GM06990 (cell line): ENCODE results near the gene NAALADL2.
"Not testable (repeated sequence)": the region's sequence is repeated elsewhere in the genome, so short reads cannot be mapped to it uniquely, and the experiment has no call there.

Source experiments
- DNase-seq: peaks from one replicate; pipeline ENCODE4 v3.0.0-alpha.2; 2011; ENCODE audit not compliant: insufficient read length; ENCODE audit errors: extremely low read depth
- H3K27me3 ChIP-seq: replicated peaks from 2 replicates; pipeline ENCODE4 v1.6.0; 2011; ENCODE audit warnings: low read length; ENCODE audit not compliant: control insufficient read depth, insufficient read depth
- H3K36me3 ChIP-seq: 2 replicates; pipeline ENCODE4 v1.5.1; 2011; ENCODE audit warnings: low read length; ENCODE audit not compliant: control insufficient read depth, insufficient read depth
- H3K4me3 ChIP-seq: replicated peaks from 2 replicates; pipeline ENCODE4 v1.5.1; 2011; ENCODE audit warnings: low read depth, mild to moderate bottlenecking, control low read depth, low read length
- TF ChIP-seq, protein P1 (sequence below): IDR thresholded peaks from 2 replicates; pipeline ENCODE4 v1.5.1; 2011; ENCODE audit warnings: low read length, control low read depth, mild to moderate bottlenecking, inconsistent platforms; ENCODE audit not compliant: insufficient read depth, poor library complexity, severe bottlenecking

Gene NAALADL2

DNA sequence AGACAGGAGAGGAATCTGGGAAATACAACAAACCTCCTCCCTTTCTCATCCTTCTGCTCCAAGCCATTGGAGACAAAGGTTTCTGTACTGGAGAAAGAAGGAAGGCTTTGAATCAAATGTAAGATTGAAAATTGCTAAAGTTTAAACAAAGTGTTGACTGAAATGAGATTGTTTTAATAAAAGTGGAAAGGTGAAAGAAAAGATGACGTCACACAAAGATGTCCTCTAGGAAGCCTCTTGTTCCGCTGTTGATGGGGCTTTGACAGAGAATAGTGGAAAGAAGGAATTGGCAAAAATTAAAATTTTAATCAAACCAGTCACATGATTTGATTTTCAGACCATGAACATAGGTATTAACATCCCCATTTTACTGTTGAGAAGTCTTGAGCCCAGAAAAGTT, 967.6 kb downstream of the NAALADL2 start:
- no peak for DNase-seq
- no peaks in the 10 kb centered on the region for H3K27me3 ChIP-seq
- H3K36me3 ChIP-seq: no peaks in the 10 kb centered on the region
- no peak overlapping the region for H3K4me3 ChIP-seq
- TF ChIP-seq, protein P1, sequence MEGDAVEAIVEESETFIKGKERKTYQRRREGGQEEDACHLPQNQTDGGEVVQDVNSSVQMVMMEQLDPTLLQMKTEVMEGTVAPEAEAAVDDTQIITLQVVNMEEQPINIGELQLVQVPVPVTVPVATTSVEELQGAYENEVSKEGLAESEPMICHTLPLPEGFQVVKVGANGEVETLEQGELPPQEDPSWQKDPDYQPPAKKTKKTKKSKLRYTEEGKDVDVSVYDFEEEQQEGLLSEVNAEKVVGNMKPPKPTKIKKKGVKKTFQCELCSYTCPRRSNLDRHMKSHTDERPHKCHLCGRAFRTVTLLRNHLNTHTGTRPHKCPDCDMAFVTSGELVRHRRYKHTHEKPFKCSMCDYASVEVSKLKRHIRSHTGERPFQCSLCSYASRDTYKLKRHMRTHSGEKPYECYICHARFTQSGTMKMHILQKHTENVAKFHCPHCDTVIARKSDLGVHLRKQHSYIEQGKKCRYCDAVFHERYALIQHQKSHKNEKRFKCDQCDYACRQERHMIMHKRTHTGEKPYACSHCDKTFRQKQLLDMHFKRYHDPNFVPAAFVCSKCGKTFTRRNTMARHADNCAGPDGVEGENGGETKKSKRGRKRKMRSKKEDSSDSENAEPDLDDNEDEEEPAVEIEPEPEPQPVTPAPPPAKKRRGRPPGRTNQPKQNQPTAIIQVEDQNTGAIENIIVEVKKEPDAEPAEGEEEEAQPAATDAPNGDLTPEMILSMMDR: no peak

DNA sequence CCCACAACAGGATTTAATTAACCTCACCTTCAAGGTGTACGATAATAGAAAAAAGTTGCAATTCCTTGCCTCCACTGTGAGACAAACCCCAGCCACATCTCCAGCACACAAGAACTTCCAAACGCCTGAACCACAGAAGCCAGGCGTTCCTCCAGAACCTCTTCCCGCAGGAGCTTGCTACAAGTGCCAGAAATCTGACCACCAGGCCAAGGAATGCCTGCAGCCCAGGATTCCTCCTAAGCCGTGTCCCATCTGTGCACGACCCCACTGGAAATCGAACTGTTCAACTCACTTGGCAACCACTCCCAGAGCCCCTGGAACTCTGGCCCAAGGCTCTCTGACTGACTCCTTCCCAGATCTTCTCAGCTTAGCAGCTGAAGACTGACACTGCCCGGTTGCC, 970.7 kb downstream of the NAALADL2 start:
- not testable (repeated sequence) for H3K36me3 ChIP-seq, DNase-seq, H3K27me3 ChIP-seq, H3K4me3 ChIP-seq

DNA sequence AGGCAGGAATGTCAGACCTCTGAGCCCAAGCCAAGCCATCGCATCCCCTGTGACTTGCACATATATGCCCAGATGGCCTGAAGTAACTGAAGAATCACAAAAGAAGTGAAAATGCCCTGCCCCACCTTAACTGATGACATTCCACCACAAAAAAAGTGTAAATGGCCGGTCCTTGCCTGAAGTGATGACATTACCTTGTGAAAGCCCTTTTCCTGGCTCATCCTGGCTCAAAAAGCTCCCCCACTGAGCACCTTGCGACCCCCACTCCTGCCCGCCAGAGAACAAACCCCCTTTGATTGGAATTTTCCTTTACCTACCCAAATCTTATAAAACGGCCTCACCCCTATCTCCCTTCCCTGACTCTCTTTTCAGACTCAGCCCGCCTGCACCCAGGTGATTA, 976.6 kb downstream of the NAALADL2 start:
- H3K27me3 ChIP-seq, H3K36me3 ChIP-seq, H3K4me3 ChIP-seq, DNase-seq: not testable (repeated sequence)

DNA sequence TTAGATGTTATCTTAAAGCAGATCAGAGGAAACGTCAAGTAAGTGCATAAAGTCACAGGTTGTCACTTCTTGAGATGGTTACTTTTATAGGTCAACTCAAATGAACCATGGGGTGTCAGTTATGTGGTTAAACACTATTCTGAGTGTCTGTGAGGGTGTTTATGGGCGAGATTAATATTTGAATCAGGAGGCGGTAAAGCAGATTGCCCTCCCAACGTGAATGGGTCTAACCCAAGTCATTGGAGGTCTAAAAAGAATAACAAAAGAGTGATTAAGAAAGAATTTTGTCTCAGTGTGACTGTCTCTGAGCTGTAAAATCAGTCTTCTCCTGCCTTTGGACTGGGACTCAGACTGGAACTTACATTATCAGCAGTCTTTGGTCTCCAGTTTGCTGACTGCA, 977.5 kb downstream of the NAALADL2 start:
- Histone ChIP-seq H3K36me3 (no peaks in the 10 kb centered on the region), H3K27me3 (no peaks in the 10 kb centered on the region), H3K4me3 (no peak overlapping the region)
- TF ChIP-seq, protein P1: no peak
- no peak for DNase-seq

DNA sequence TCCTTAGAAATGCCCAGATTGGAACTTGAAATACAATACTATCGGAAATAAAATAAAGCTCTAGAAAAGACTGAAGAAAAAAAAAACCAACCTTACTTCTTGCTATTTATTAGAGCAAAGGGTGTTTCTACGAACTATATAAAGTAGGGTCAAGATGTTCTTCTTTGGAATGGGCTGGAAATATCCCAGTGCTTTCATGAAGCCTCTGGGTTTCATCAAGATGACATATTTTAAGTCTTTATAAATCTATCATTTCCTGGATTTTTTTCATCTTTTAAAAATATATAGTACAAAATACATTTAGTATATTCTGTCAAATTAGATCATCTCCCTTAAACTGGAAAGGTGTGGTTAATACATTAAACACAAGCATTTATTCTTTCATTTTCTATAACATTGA, 978.8 kb downstream of the NAALADL2 start:
- TF ChIP-seq, protein P1: no peak
- H3K36me3 ChIP-seq: no peaks in the 10 kb centered on the region
- H3K27me3 ChIP-seq: no peaks in the 10 kb centered on the region
- DNase-seq: no peak
- no peak overlapping the region for H3K4me3 ChIP-seq

DNA sequence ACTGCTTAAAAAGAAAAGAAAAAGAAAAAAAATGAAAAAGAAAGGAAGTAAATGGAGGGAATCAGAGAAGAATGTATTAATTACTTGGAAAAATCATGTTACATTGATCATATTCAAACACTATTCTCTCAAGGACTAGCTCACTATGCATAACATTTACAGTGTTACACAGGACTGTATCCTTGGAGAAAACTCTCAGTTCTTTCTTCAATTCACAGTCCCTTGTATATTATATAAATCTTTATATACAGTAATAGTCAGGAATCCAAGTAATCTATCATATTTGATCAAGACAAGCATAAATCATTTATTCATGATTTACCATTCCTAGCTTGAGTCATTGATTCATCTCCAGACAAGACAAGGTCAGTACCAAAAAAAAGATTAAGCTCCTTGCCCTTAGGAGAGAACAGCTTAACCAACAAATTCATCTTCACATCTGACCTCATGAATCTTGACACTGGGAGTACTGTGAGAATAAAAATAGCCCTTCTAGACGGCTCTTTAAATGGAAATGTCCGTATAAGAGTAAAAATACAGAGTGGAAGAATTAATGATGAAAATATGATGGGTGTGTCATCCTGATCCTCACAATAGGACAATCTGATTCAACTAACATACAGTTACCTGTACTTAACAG, 980.4 kb downstream of the NAALADL2 start:
- H3K4me3 ChIP-seq: no peak overlapping the region
- H3K36me3 ChIP-seq: no peaks in the 10 kb centered on the region
- TF ChIP-seq, protein P1: no peak
- no peak for DNase-seq
- no peaks in the 10 kb centered on the region for H3K27me3 ChIP-seq

DNA sequence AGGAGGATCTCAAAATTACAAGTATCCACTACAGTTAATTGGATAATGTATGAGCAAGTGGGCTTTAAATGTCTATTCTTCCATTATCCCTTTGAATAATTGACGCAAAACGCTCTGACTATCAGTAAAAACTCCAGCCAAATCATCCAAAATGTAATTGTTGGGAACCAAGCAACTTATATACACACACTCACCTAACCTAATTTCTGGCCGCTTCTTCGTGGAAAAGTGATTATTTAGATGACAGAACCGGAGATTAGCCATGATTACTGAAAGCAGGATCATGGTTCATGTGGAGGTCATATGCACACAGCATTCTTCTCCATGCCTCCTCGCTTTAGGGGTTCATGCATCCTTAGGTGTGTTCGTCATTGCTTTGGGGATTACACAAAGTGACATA, 992.4 kb downstream of the NAALADL2 start:
- no peak for DNase-seq
- TF ChIP-seq, protein P1: no peak
- no peak overlapping the region for H3K4me3 ChIP-seq
- H3K36me3 ChIP-seq: no peaks in the 10 kb centered on the region
- H3K27me3 ChIP-seq: no peaks in the 10 kb centered on the region
